Measurements from ENCODE around the gene GRM8.

GRM8 gene

GRCh38 chr7:126495001-126495400 is 757.7 kb downstream of the GRM8 start:
- DNase-seq, result no peak

GRCh38 chr7:126493801-126494200 is 758.9 kb downstream of the GRM8 start:
- DNase-seq, result no peak

- no peak for DNase-seq
These were observed 762.9 kb downstream of the GRM8 start for GRCh38 chr7:126489874-126490273.

GRCh38 chr7:126487728-126488442 is 764.9 kb downstream of the GRM8 start:
- no peak for DNase-seq

- no peak for DNase-seq
These were observed 765.9 kb downstream of the GRM8 start for GRCh38 chr7:126486806-126487205.

- no peak for DNase-seq
These were observed 767.0 kb downstream of the GRM8 start for GRCh38 chr7:126485791-126486190.

GRCh38 chr7:126483972-126484371 is 768.8 kb downstream of the GRM8 start:
- DNase-seq, result no peak

GRCh38 chr7:126472825-126473224 is 779.9 kb downstream of the GRM8 start:
- no peak for DNase-seq

- DNase-seq, result no peak
These were observed 790.3 kb downstream of the GRM8 start for GRCh38 chr7:126462405-126462804.

GRCh38 chr7:126460664-126461063 is 792.1 kb downstream of the GRM8 start:
- no peak for DNase-seq

GRCh38 chr7:126453104-126453503 is 799.6 kb downstream of the GRM8 start:
- DNase-seq, result no peak

- DNase-seq, result no peak
These were observed 802.5 kb downstream of the GRM8 start for GRCh38 chr7:126450269-126450671.

GRCh38 chr7:126449611-126450268 is 803.0 kb downstream of the GRM8 start:
- DNase-seq, result no peak

- DNase-seq, result no peak
These were observed 804.8 kb downstream of the GRM8 start for GRCh38 chr7:126447984-126448383.

GRCh38 chr7:126445991-126446390 is 806.8 kb downstream of the GRM8 start:
- DNase-seq, result no peak

GRCh38 chr7:126443951-126444350 is 808.8 kb downstream of the GRM8 start:
- no peak for DNase-seq

GRCh38 chr7:126442908-126443307 is 809.8 kb downstream of the GRM8 start:
- no peak for DNase-seq

GRCh38 chr7:126441745-126442144 is 811.0 kb downstream of the GRM8 start:
- DNase-seq, result no peak

GRCh38 chr7:126440542-126440941 is 812.2 kb downstream of the GRM8 start:
- DNase-seq, result no peak

GRCh38 chr7:126436213-126436868 is 816.4 kb downstream of the GRM8 start:
- DNase-seq, result no peak

GRCh38 chr7:126426652-126427051 is 826.1 kb downstream of the GRM8 start:
- DNase-seq, result no peak

- no peak for DNase-seq
These were observed 827.8 kb downstream of the GRM8 start for GRCh38 chr7:126424985-126425384.

GRCh38 chr7:126419047-126419446 is 833.7 kb downstream of the GRM8 start:
- no peak for DNase-seq

GRCh38 chr7:126411821-126412383 is 840.8 kb downstream of the GRM8 start:
- DNase-seq, result no peak
